ENCODE results near the gene GIMAP8.
"Not testable (repeated sequence)": the region's sequence is repeated elsewhere in the genome, so short reads cannot be mapped to it uniquely, and the experiment has no call there.

The GIMAP8 gene

DNA sequence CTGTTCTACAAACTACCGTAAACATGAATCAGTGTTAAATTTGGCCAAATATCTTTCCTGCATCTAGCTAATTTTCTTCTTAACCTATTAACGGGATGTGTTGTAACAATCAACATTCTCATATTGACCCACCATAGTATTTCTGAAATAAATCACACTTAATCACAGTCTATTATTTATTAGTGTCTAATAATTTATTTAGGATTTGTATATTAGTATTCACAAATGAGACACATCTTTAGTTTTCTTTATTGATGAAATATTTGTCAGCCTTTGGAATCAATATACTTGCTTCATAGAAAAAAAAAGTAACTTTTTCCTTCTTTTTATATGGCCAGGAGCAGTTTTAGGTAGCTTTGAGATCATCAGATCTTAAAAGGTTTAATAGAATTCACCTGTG, 68.9 kb downstream of the GIMAP8 start:
- DNase-seq = no peak

DNA sequence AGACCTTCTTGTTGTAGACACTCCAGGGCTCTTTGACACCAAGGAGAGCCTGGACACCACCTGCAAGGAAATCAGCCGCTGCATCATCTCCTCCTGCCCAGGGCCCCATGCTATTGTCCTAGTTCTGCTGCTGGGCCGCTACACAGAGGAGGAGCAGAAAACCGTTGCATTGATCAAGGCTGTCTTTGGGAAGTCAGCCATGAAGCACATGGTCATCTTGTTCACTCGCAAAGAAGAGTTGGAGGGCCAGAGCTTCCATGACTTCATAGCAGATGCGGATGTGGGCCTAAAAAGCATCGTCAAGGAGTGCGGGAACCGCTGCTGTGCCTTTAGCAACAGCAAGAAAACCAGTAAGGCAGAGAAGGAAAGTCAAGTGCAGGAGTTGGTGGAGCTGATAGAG, 69.7 kb downstream of the GIMAP8 start:
- DNase-seq = no peak

DNA sequence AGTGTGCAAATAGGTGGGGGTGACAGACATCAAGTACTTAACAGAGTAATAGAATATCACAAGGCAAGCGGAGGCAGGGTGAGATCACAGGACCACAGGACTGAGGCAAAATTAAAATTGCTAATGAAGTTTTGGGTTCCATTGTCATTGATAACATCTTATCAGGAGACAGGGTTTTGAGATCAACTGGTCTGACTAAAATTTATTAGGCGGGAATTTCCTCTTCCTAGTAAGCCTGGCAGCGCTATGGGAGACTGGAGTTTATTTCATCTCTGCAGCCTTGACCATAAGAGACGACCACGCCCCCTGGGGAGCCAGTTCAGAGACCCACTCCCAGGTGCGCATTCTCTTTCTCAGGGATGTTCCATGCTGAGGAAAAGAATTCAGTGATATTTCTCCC, 72.5 kb downstream of the GIMAP8 start:
- not testable (repeated sequence) for DNase-seq

DNA sequence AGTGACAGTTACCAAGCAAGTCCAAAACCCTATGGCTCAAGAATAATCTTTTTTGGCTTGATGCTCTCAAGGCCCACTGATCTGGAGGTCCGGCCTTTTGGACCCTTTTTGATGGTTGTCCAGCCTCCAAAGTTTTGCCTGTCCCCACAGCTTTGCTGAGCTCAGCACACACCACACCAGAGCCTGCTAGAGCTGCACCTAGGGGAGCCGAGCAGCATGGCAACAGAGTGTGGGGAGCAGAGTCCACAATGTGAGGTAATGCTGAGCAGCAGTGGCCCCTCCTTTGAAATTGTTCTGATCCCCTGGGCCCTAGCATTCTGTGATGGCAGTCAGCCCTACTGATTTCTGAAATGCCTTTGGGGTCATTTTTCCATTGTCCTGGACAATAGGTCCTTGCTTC, 73.6 kb downstream of the GIMAP8 start:
- no peak for DNase-seq
